Osteocyte (in vitro differentiated cells): Measurements from ENCODE around the gene XPNPEP1. TPM values are rescaled to one million over a fixed set of nuclear protein-coding genes. Genes with fewer than 3 reads are reported as not detected.

Source experiments
- DNase-seq: peaks from one replicate; pipeline ENCODE4 v3.0.0; 2021; ENCODE audit warnings: mixed read lengths; ENCODE audit not compliant: unreplicated experiment; ENCODE audit errors: extremely low spot score
- H3K27ac Mint-ChIP-seq: one replicate; pipeline ENCODE4 v1.8.0; 2021; ENCODE audit warnings: mild to moderate bottlenecking, mixed read lengths; ENCODE audit not compliant: unreplicated experiment
- H3K27me3 Mint-ChIP-seq: one replicate; pipeline ENCODE4 v1.8.0; 2021; ENCODE audit warnings: mixed read lengths; ENCODE audit not compliant: unreplicated experiment
- H3K36me3 Mint-ChIP-seq: one replicate; pipeline ENCODE4 v1.8.0; 2021; ENCODE audit warnings: mixed read lengths; ENCODE audit not compliant: unreplicated experiment
- H3K4me1 Mint-ChIP-seq: one replicate; pipeline ENCODE4 v1.8.0; 2021; ENCODE audit warnings: mixed read lengths; ENCODE audit not compliant: unreplicated experiment
- H3K4me3 Mint-ChIP-seq: one replicate; pipeline ENCODE4 v1.8.0; 2021; ENCODE audit warnings: mild to moderate bottlenecking, moderate library complexity, mixed read lengths; ENCODE audit not compliant: unreplicated experiment
- H3K9me3 Mint-ChIP-seq: one replicate; pipeline ENCODE4 v1.8.0; 2021; ENCODE audit warnings: mixed read lengths; ENCODE audit not compliant: unreplicated experiment
- total RNA-seq: library from RNA; stranded (reverse); gene quantifications from 2 replicates; pipeline ENCODE4 v1.2.1, GENCODE V29; 2021
- TF ChIP-seq, protein P1 (sequence below): fragments of 200-600 bp; sonication (generic); IDR thresholded peaks from 2 replicates; pipeline ENCODE4 v1.5.0; 2021; ENCODE audit warnings: antibody characterized with exemption, mild to moderate bottlenecking, moderate library complexity

XPNPEP1 gene
- total RNA-seq, 1 donor from 2014 or later = 74.5 TPM

DNA sequence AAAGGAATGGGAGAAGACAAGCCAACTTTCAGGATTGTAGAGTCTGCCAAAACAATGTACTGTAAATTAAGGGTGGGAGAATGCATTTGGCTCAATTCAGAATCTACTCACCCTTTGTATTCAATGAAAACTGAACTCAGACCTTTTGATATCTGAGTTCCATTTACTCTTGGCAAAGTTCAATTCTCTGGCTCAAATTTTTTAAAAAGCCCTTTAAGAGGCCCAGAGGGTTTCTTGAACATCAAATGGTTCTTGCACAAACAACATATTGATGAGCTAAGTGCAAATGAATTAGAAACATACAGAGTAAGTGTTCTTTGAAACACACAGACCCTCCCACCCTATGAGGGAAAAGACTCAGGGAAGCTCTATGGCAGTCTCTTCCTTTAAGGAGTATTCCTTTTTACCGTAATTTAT lies 5.2 kb upstream of the XPNPEP1 start:
- TF ChIP-seq, protein P1, sequence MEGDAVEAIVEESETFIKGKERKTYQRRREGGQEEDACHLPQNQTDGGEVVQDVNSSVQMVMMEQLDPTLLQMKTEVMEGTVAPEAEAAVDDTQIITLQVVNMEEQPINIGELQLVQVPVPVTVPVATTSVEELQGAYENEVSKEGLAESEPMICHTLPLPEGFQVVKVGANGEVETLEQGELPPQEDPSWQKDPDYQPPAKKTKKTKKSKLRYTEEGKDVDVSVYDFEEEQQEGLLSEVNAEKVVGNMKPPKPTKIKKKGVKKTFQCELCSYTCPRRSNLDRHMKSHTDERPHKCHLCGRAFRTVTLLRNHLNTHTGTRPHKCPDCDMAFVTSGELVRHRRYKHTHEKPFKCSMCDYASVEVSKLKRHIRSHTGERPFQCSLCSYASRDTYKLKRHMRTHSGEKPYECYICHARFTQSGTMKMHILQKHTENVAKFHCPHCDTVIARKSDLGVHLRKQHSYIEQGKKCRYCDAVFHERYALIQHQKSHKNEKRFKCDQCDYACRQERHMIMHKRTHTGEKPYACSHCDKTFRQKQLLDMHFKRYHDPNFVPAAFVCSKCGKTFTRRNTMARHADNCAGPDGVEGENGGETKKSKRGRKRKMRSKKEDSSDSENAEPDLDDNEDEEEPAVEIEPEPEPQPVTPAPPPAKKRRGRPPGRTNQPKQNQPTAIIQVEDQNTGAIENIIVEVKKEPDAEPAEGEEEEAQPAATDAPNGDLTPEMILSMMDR = no peak
- no peak for DNase-seq
- Mint-ChIP-seq H3K9me3 (no peaks in the 10 kb centered on the region), H3K36me3 (no peaks in the 10 kb centered on the region), H3K27me3 (no peaks in the 10 kb centered on the region), H3K4me3 (no peak overlapping the region), H3K27ac (no peak overlapping the region), H3K4me1 (peaks cover 48% of the 10 kb centered on the region)

- DNase-seq = no peak
- H3K9me3 Mint-ChIP-seq = no peaks in the 10 kb centered on the region
- TF ChIP-seq, protein P1 = no peak
- no peak overlapping the region for H3K27ac Mint-ChIP-seq
- no peak overlapping the region for H3K4me3 Mint-ChIP-seq
- no peaks in the 10 kb centered on the region for H3K36me3 Mint-ChIP-seq
- H3K4me1 Mint-ChIP-seq = peaks cover 47% of the 10 kb centered on the region
- no peaks in the 10 kb centered on the region for H3K27me3 Mint-ChIP-seq
Measured at GRCh38 chr10:109926825-109927224, 3.5 kb upstream of the XPNPEP1 start.

GRCh38 chr10:109926061-109926745 lies 2.9 kb upstream of the XPNPEP1 start:
- H3K27ac Mint-ChIP-seq = no peak overlapping the region
- no peak overlapping the region for H3K4me3 Mint-ChIP-seq
- no peaks in the 10 kb centered on the region for H3K9me3 Mint-ChIP-seq
- no peaks in the 10 kb centered on the region for H3K36me3 Mint-ChIP-seq
- no peak for DNase-seq
- TF ChIP-seq, protein P1 = no peak
- H3K4me1 Mint-ChIP-seq = peaks cover 49% of the 10 kb centered on the region
- H3K27me3 Mint-ChIP-seq = no peaks in the 10 kb centered on the region

GRCh38 chr10:109924967-109925620 lies 1.8 kb upstream of the XPNPEP1 start:
- Mint-ChIP-seq H3K4me1 (peaks cover 48% of the 10 kb centered on the region), H3K27me3 (no peaks in the 10 kb centered on the region), H3K9me3 (no peaks in the 10 kb centered on the region), H3K4me3 (no peak overlapping the region), H3K36me3 (no peaks in the 10 kb centered on the region), H3K27ac (no peak overlapping the region)
- DNase-seq = no peak
- TF ChIP-seq, protein P1 = no peak

GRCh38 chr10:109924087-109924486 lies 776 bp upstream of the XPNPEP1 start:
- DNase-seq = no peak
- peak overlapping the region; percentile 72 for H3K27ac Mint-ChIP-seq

More at GRCh38 chr10:109924087-109924486, 776 bp upstream of the XPNPEP1 start:
- no peaks in the 10 kb centered on the region for H3K36me3 Mint-ChIP-seq
- H3K9me3 Mint-ChIP-seq = no peaks in the 10 kb centered on the region
- H3K4me3 Mint-ChIP-seq = peak overlapping the region; percentile 69
- no peaks in the 10 kb centered on the region for H3K27me3 Mint-ChIP-seq
- peaks cover 38% of the 10 kb centered on the region for H3K4me1 Mint-ChIP-seq
- TF ChIP-seq, protein P1 = no peak
